GM19025 (cell line): ENCODE results near the gene TMPRSS13.
"Not testable (repeated sequence)": the region's sequence is repeated elsewhere in the genome, so short reads cannot be mapped to it uniquely, and the experiment has no call there.

Source experiments
- ATAC-seq: cut with Tn5 transposase; IDR thresholded peaks from one replicate; pipeline ENCODE4 v1.9.1; 2021; ENCODE audit warnings: mild to moderate bottlenecking, low read depth, moderate library complexity; ENCODE audit not compliant: unreplicated experiment

Gene TMPRSS13

DNA sequence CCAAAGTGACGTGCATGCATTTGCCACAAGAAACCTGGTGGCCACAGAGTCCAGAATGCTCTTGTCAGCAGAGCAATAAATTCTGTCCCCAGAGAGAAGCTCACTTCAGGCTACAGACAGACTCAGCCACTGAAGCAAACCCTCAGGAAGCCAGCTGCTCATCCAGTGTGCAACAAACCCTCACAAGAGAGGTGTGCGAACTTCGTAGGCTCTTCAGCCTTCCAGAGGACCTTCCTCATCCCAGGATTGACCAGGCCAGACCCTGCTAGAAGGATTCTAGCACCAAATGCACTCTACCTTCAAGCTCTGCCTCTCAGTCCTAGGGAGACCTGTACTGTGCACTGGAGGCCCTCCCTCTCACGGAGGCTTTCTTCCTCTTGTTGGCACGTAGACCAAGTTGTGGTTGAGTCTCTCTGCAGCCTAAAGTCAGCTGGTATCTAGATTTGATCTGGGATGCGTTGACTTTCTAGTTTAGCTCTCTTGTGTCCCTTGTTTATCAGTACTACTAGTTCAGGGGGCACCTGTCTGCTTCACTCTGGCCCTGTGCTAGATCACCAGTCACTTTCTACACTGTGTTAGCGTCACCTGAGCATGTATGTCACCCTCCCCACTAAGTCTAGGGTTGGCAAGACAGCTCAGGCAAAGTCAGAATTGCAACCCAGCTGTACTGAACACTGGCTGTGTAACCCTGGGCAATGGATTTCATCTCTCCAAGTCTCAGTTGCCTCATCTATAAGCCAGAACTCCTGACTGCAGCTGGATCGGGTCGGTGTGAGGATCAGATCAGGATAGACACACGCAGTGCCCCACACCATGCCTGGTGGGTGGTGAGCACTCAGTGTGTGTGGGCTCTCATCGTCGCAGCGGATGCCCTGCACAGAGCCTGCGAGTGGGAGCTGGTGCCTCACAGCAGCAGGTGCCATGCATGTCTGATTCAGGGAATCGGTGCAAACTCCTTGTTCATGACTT, 22.1 kb upstream of the TMPRSS13 start:
- no peak for ATAC-seq

GRCh38 chr11:117950301-117950700, 21.1 kb upstream of the TMPRSS13 start:
- ATAC-seq: no peak

- ATAC-seq: no peak
These were observed 19.9 kb upstream of the TMPRSS13 start for GRCh38 chr11:117949062-117949461.

DNA sequence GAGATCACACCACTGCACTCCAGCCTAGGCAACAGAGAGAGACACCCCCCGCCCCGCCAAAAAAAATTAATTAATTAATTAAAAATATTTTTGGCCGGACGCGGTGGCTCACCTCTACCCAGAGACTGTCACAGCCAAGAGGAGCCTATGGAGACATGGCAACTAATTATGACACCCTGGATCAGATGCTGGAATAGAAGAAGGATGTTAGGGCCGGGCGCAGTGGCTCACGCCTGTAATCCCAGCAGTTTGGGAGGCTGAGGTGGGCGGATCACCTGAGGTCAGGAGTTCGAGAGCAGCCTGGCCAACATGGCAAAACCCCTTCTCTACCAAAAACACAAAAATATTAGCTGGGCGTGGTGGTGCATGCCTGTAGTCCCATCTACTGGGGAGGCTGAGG, 19.3 kb upstream of the TMPRSS13 start:
- ATAC-seq: not testable (repeated sequence)

DNA sequence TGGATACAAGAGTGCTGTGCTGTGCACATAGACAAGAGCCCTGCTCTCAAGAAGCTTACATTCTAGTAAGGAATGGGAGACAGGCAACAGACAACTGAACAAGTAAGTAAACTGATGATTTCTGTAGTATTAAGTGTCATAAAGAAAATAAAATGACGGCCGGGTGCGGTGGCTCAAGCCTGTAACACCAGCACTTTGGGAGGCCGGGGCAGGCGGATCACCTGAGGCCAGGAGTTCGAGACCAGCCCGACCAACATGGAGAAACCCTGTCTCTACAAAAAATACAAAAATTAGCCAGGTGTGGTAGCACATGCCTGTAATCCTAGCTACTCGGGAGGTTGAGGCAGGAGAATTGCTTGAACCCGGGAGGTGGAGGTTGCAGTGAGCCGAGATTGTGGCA, 18.5 kb upstream of the TMPRSS13 start:
- ATAC-seq: not testable (repeated sequence)

DNA sequence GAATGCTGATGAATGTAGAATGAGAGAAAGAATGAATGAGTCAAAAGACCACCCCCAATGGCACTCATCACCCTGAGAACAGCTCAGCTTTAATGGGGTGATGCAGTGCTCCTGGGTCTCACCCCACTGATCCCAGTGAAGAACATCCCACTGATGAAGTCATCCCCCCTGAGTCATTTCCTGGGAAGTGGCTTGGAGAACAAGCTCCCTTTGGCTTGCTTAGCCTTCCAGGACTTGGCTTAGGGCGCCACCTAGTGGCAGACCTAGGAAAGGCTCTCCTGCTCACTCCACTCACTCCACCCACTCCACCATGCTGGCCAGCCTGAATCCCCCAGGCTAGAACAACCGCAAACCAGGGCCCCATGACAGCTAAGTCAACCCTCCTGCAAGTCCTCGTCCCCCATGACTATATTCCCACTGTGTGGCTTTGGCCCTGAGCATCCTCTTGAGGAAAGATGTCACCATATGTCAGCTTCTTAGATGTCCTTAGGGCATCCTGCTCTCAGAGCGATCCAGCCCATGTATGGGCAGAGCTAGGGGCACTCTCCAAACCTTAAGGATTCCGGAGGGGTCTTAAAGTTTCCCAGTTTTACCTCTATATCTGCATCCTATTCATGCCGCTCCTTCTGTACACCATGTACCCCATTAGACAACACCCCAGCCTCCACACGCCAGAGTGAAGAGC, 17.8 kb upstream of the TMPRSS13 start:
- no peak for ATAC-seq

- ATAC-seq: no peak
These were observed 17.1 kb upstream of the TMPRSS13 start for GRCh38 chr11:117946156-117946841.

DNA sequence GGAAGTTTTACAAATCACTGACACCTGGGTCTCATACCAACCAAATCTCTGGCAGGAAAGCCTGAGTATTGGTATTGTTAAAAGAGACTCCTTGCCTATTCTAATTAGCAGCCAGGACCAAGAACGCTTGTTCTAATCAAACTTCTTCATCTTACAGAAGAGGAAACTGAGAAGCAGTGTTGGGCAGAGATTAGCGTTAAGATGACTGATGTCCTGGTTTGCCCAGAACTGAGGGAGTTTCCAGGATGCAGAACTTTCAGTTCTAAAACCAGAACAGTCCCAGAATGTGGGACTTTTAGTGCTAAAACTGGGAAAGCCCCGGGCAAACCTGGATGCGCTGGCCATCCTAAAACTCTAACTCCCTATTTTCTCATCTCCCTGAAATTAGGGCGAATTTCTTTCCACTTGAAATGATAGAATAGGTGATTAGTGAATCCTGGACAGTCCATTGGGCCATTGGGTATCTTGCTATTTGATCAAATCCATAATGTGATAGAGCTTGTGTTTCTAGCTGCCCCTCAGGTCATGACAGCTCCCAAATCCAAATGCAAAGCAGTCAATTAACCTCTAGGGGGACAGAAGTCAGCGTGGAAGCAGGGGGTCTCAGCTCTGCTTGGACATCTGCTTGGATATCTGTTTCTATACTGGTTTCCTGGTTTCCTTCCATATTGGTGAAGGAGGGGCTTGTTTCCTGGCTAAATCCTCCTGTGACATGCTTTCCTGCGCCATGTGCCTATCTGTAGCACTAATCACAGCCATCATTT, 16.0 kb upstream of the TMPRSS13 start:
- no peak for ATAC-seq

DNA sequence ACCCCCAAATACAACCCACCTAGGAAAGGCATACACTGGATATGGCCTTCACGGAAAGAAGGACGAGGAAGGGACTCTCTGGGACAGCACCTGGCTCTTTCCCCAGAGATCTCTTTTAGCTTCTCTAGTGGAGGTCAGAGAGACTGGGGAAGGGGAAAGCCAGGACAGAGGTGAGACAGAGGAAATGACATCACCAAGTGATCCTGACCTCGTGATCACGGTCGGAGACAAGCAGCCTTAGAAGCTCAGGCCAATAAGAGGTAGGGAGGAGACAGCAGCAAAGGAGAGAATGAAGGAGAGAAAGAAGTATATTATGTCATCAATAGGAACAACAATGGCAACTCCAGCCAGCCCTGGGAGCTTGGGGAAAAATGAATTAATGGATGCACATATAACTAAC, 15.4 kb upstream of the TMPRSS13 start:
- no peak for ATAC-seq

DNA sequence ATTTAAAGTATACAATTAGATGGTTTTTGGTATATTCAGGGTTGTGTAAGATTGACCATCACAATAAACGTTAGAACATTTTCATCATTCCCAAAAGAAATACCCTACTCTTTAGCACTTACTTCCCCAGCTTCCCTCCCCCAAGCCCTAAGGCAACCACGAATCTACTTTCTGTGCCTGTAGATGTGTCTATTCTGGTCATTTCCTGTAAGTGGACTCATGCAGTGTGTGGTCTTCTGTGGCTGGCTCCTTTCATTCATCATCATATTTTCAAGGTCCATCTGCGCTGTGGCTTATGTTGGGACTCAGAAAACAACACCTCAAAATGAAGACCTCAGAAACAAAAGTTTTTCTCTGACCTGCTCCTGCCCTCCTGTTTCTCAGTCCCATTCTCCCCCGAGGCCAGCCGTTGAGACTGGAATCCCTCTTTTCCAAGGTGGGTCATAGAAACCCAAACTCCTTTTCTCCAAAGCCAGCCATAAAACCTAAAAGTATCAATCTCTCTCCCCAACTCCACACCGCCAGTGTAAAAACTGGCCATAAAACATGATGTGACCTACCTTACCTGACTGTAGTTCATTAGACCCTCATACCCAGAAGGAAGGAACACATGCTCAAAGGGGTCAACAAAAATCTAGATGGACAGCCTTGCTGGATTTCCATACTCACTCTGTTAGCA, 12.9 kb upstream of the TMPRSS13 start:
- ATAC-seq: no peak

- ATAC-seq: no peak
These were observed 12.0 kb upstream of the TMPRSS13 start for GRCh38 chr11:117941163-117941707.

DNA sequence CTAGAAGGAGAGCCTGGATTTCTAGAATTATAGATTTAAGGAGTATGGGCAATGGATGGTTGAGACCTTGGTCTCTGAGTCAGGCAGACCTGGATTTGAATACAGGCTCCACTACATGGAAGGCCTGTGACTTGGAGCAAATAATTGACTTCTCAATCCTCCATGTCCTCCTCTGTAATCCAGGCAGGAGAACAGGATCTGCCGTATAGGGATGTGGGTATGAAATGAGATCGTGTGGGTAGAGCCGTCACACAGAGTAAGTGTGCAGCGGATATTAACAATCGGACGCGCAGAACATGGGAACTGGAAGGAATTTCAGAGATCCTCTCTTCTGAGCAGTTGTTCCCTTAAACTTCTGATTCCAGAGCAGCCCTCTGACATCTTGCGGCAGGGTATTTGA, 11.5 kb upstream of the TMPRSS13 start:
- ATAC-seq: no peak

GRCh38 chr11:117936973-117937372, 7.8 kb upstream of the TMPRSS13 start:
- no peak for ATAC-seq

DNA sequence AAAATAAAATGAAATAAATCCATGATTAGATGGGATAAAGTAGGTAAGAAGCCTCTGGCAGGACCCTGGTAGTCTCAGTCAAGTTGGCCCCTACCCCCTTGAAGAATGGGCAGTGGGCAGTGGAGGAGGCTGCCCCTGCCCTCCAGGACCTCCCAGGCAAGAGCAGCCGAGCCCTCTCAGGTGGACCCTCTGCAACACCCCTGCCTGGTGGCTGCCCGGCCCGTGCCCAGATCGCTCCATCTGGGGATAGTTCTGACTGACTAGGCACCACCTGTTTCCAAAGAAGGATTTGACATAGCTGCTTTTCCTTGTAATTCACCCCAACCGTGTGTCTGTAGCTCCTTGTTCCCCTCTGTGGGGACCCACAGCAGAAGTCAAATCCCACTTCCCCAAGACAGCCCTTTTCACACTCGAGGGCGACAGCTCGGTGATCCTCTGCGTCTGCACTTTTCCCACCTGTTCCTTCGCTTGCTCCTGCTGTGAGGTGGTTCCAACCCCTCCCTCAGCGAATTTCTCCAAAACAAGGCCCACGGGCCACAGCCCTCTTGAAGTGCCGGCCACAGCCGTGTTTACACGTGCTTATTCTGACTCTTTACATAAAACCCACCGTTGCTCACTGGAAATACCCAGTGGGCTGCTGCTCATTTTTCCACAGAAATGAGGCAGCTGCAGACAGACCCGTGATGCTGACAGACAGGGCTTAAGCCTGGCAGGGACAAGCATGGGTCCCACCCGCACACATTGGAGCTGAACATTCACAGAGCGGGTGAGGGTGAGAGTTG, 5.5 kb upstream of the TMPRSS13 start:
- ATAC-seq: no peak

DNA sequence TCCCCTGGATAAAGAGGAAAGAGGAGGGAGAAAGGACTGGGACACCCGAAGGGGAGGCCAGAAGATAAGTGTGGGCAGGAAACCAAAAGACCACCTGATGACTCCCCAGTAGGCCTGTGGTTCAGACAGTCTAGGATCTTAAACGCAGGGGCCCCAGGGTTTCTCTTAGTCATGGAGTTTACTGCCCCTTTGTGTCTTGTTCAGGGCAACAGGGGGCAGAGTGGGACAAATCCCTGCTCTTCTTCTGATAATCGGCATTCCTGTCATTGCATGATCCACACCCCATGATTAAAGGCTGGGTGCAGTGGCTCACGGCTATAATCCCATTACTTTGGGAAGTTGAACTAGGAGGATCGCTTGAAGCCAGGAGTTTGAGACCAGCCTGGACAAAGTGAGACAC, 4.7 kb upstream of the TMPRSS13 start:
- no peak for ATAC-seq

DNA sequence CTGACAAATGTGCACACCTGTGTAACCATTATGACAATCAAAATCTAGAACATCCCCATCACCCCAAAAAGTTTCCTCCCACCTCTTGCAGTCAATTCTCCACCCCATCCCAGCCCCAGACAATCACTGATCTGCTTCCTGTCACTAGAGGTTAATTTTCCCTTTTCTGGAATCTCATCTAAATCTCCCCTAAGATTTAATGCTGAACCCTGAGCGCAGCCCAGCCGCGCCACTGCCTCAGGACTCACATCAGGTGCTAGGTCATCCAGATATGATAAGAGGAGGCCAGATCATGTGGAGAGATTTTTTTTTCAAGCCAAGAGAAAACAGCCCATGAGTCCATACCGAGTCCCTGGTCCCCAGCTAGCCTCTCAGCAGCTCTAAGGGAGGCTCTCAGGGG, 4.3 kb upstream of the TMPRSS13 start:
- ATAC-seq: no peak

- ATAC-seq: no peak
These were observed 3.7 kb upstream of the TMPRSS13 start for GRCh38 chr11:117932947-117933346.

DNA sequence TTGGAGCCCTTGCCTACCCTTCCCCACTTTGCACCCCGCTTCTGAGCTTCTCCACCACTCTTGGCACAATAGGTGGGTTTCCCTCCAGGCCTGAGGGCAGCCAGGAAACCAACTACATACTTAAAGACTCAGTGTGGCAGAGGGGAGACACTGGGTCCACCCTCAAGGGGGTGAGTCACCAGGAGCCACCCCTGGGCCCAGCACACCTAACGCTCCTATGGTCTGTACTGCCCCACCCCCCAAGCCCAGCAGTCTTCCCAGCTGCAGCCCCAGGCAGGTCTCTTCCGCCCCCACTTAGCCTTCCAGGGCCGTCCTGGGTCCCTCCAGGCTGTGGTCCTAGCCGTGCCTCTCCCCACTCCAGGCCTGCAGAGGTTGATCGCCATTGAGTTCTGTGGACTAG, 3.2 kb upstream of the TMPRSS13 start:
- no peak for ATAC-seq

DNA sequence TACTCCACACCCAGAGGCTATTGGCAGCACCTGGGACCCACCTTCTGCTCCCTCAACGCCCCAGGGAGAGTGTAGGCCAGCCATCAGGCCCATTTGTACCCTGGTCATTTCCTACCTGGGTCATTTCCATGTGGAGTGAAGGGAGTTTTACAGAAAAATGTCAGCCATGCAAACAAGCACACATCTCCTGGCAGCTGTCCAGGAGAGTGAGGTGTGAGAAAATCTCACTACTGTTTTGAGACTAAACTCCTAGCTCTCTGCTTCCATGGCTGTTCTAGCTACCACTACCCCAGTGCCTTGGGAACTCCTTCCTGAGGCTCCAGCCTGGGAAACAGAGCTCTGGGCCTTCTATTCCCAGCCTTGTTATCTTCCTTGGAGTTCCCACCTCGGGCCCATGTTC, 2.8 kb upstream of the TMPRSS13 start:
- peak; percentile 45 for ATAC-seq
